Measurements from ENCODE around the gene ERBB3.
"Not testable (repeated sequence)": the region's sequence is repeated elsewhere in the genome, so short reads cannot be mapped to it uniquely, and the experiment has no call there.

The ERBB3 gene

GRCh38 chr12:56061982-56062381 is 18.0 kb upstream of the ERBB3 start:
- no peak overlapping the region for H3K4me3 ChIP-seq
- H3K27ac ChIP-seq, result no peak overlapping the region
- no peak for TF ChIP-seq CTCF (IDR thresholded peaks at IDR 0.05)
- DNase-seq (ENCODE audit: low spot score), result no peak

GRCh38 chr12:56062996-56063395 is 17.0 kb upstream of the ERBB3 start:
- no peak for TF ChIP-seq CTCF (IDR thresholded peaks at IDR 0.05)
- no peak overlapping the region for H3K27ac ChIP-seq
- DNase-seq (ENCODE audit: low spot score), result no peak
- no peak overlapping the region for H3K4me3 ChIP-seq

GRCh38 chr12:56071648-56072047 is 8.3 kb upstream of the ERBB3 start:
- DNase-seq (ENCODE audit: low spot score), result no peak
- Histone ChIP-seq H3K4me3 (no peak overlapping the region), H3K27ac (no peak overlapping the region)
- TF ChIP-seq CTCF (IDR thresholded peaks at IDR 0.05), result no peak

- no peak for DNase-seq (ENCODE audit: low spot score)
- Histone ChIP-seq H3K4me3 (no peak overlapping the region), H3K27ac (no peak overlapping the region)
- no peak for TF ChIP-seq CTCF (IDR thresholded peaks at IDR 0.05)
These were observed 5.6 kb upstream of the ERBB3 start for GRCh38 chr12:56074396-56074795.

- not testable (repeated sequence) for H3K4me3 ChIP-seq; H3K27ac ChIP-seq; DNase-seq (ENCODE audit: low spot score)
These were observed 2.0 kb upstream of the ERBB3 start for GRCh38 chr12:56077966-56078365.

GRCh38 chr12:56078427-56078826 is 1.5 kb upstream of the ERBB3 start:
- TF ChIP-seq CTCF (IDR thresholded peaks at IDR 0.05), result no peak
- H3K4me3 ChIP-seq, result peak overlapping the region; percentile 76
- DNase-seq (ENCODE audit: low spot score), result no peak
- H3K27ac ChIP-seq, result peak overlapping the region in 1 of 2 donors; percentile 81

- peak overlapping the region; percentile 76 for H3K4me3 ChIP-seq
- H3K27ac ChIP-seq, result peak overlapping the region; percentile 40 to 81
- TF ChIP-seq CTCF (IDR thresholded peaks at IDR 0.05), result peak; percentile 62
- peak; percentile 90 for DNase-seq (ENCODE audit: low spot score)
These were observed 838 bp upstream of the ERBB3 start for GRCh38 chr12:56078931-56079722.
